K562 (cell line): ENCODE results near the gene SPNS1. TPM values are rescaled to one million over a fixed set of nuclear protein-coding genes. Genes with fewer than 3 reads are reported as not detected.
A peak's percentile ranks its signal among the peaks of the same experiment; 100 is the strongest.

Source experiments
- ATAC-seq: fragments of 200-7000 bp; cut with Tn5 transposase; 3 replicates; pipeline ENCODE4 v1.9.1; 2020; ENCODE audit warnings: moderate library complexity
- BruUV-seq: library from RNA; stranded (reverse); fragments of 400-500 nt; replicated peaks from 2 replicates; lab custom pipeline; 2021; lab: Mats Ljungman, UMichigan
- CTCF ChIA-PET: fragments of 300-600 bp; formaldehyde crosslinking; extraction: SDS; loops from one replicate; lab custom pipeline; 2021; ENCODE audit warnings: low intra/inter-chr PET ratio; lab: Yijun Ruan, JAX
- POLR2A ChIA-PET: fragments of 300-600, 350-650 bp; sonication (Branson Sonifier 250); formaldehyde crosslinking; extraction: SDS; loops from one replicate; lab custom pipeline; 2021; ENCODE audit warnings: antibody characterized with exemption, inconsistent platforms; lab: Yijun Ruan, JAX
- DNase-seq, 4 experiments: peaks; one replicate each; pipeline versions ENCODE4 v3.0.0 to v3.0.0-alpha.2; 2011 to 2018; ENCODE audit warnings: low spot score in 3 of 4, mixed read lengths in 3 of 4; ENCODE audit errors: extremely low read depth in 1 of 4
- FAIRE-seq: peaks from 2 replicates; lab custom pipeline; 2011; peaks lifted over from hg19 to GRCh38; lab: Jason Lieb, UNC
- H2AFZ ChIP-seq: 2 replicates; pipeline ENCODE4 v1.6.0; 2011; ENCODE audit warnings: low read depth, low read length, control low read depth, inconsistent platforms
- H3K27ac ChIP-seq: fragments of 200-600 bp; 3 replicates; pipeline ENCODE4 v1.8.0; 2011; ENCODE audit warnings: low read depth, mild to moderate bottlenecking, control low read depth, inconsistent platforms, low read length, moderate library complexity, mixed read lengths; ENCODE audit errors: extremely low read depth
- H3K27me3 ChIP-seq, 2 experiments: fragments of 300-600 bp in 1 of 2; 2 replicates in 1 of 2; 3 replicates in 1 of 2; pipeline versions ENCODE4 v1.6.0 to v1.8.0; 2011; ENCODE audit warnings: inconsistent platforms in 2 of 2, low read length in 2 of 2, mild to moderate bottlenecking in 1 of 2, mixed read lengths in 1 of 2, moderate library complexity in 1 of 2; ENCODE audit not compliant: control insufficient read depth in 2 of 2, insufficient read depth in 2 of 2
- H3K36me3 ChIP-seq: fragments of 300-600 bp; 3 replicates; pipeline ENCODE4 v1.8.0; 2011; ENCODE audit warnings: mild to moderate bottlenecking, low read length, inconsistent platforms; ENCODE audit not compliant: control insufficient read depth, insufficient read depth
- H3K4me1 ChIP-seq, 2 experiments: fragments of 200-600 bp in 1 of 2; replicated peaks in 1 of 2; 2 replicates in 1 of 2; 3 replicates in 1 of 2; pipeline versions ENCODE4 v1.5.1 to v1.8.0; 2011; ENCODE audit warnings: inconsistent platforms in 2 of 2, low read length in 2 of 2, mild to moderate bottlenecking in 1 of 2, mixed read lengths in 1 of 2, moderate library complexity in 1 of 2; ENCODE audit not compliant: control insufficient read depth in 2 of 2, insufficient read depth in 2 of 2
- H3K4me2 ChIP-seq: 2 replicates; pipeline ENCODE4 v1.6.1; 2011; ENCODE audit warnings: low read length, control low read depth, inconsistent platforms, mixed read lengths; ENCODE audit not compliant: insufficient read depth
- H3K4me3 ChIP-seq: fragments of 200-600 bp; sonication (generic), shearing (Covaris generic); 2 replicates; pipeline ENCODE4 v1.5.1; 2016; ENCODE audit warnings: control low read depth, inconsistent platforms
- H3K79me2 ChIP-seq: fragments of 200-600 bp; 3 replicates; pipeline ENCODE4 v1.8.0; 2011; ENCODE audit warnings: low read length, inconsistent platforms; ENCODE audit not compliant: control insufficient read depth, insufficient read depth
- H3K9ac ChIP-seq, 2 experiments: 2 replicates each; pipeline versions ENCODE4 v1.6.0 to v1.6.1; 2011; ENCODE audit warnings: low read depth in 2 of 2, low read length in 2 of 2, control low read depth in 1 of 2, inconsistent platforms in 1 of 2, mild to moderate bottlenecking in 1 of 2, mixed read lengths in 1 of 2; ENCODE audit not compliant: insufficient read depth in 1 of 2
- H3K9me1 ChIP-seq: one replicate; pipeline ENCODE4 v1.6.0; 2011; ENCODE audit warnings: inconsistent platforms, mild to moderate bottlenecking, low read length, moderate library complexity; ENCODE audit not compliant: control insufficient read depth, insufficient read depth
- H3K9me3 ChIP-seq: replicated peaks from 2 replicates; pipeline ENCODE4 v1.5.1; 2011; ENCODE audit warnings: low read depth, low read length, inconsistent platforms; ENCODE audit not compliant: control insufficient read depth, insufficient read depth
- H4K20me1 ChIP-seq: replicated peaks from 2 replicates; pipeline ENCODE4 v1.6.1; 2011; ENCODE audit warnings: low read length, inconsistent platforms, mixed read lengths; ENCODE audit not compliant: control insufficient read depth, insufficient read depth
- COPS2 ChIP-seq: fragments of 450-650 bp; conservative IDR thresholded peaks from 2 replicates; pipeline ENCODE4 v1.6.1; 2016; ENCODE audit warnings: mild to moderate bottlenecking, moderate library complexity
- HNRNPH1 ChIP-seq: fragments of 200-400 bp; formaldehyde crosslinking; optimal IDR thresholded peaks from 2 replicates; pipeline ENCODE3; 2017; ENCODE audit warnings: low read depth, mild to moderate bottlenecking, low read length, moderate library complexity
- KDM1A ChIP-seq, 2 experiments: fragments of 450-650 bp; IDR thresholded peaks; 2 replicates each; pipeline ENCODE4 v1.6.1; 2016; ENCODE audit warnings: mild to moderate bottlenecking in 2 of 2
- NR1H2 ChIP-seq: sonication (generic); formaldehyde crosslinking; IDR thresholded peaks from 2 replicates; pipeline ENCODE4 v1.4.0; 2020; ENCODE audit warnings: mild to moderate bottlenecking, missing genetic modification reagents
- SUPT5H ChIP-seq: fragments of 450-650 bp; IDR thresholded peaks from 2 replicates; pipeline ENCODE4 v1.6.1; 2016
- ZNF121 ChIP-seq: sonication (generic); formaldehyde crosslinking; conservative IDR thresholded peaks from 2 replicates; pipeline ENCODE4 v1.8.0; 2022; ENCODE audit warnings: missing genetic modification reagents
- ZNF695 ChIP-seq: fragments of 450-650 bp; formaldehyde crosslinking; IDR thresholded peaks from 2 replicates; pipeline ENCODE4 v1.4.0; 2020; ENCODE audit warnings: mild to moderate bottlenecking, moderate library complexity
- WGBS: fragments of 100-300 bp; shearing (Covaris generic); methylation state at CpG from one replicate; pipeline ENCODE4 v1.1.6; 2016; ENCODE audit warnings: low coverage, mixed read lengths; ENCODE audit not compliant: insufficient coverage; ENCODE audit errors: missing lambda C conversion rate; 5-methylcytosine and 5-hydroxymethylcytosine counted together
- in situ Hi-C: fragments of 300-500 bp; cut with MboI; formaldehyde crosslinking; loops from 4 replicates; pipeline ENCODE4 v1.15.0; 2018; ENCODE audit warnings: inconsistent platforms, mixed read lengths
- intact Hi-C: fragments of 100-400 bp; cut with micrococcal nuclease; formaldehyde crosslinking; loops from 2 replicates; pipeline ENCODE4 v1.14.2; 2022
- polyA plus RNA-seq, 8 experiments: library from polyadenylated mRNA; depleted of rRNA in 4 of 8; stranded (reverse) in 5 of 8; unstranded in 3 of 8; fragments of >200 nt; fragmentation: Nextera tagmentation in 2 of 8; fragmentation: Illumina TruSeq in 1 of 8; extraction: Ambion mirVana in 2 of 8; extraction: Trizol in 1 of 8; gene quantifications; 2 replicates each; pipeline versions ENCODE4 v1.2.1 to v1.2.3, GENCODE V29; 2011 to 2014; ENCODE audit warnings: inconsistent platforms in 1 of 8, missing spikeins in 1 of 8
- total RNA-seq, 7 experiments: library from RNA; depleted of rRNA in 6 of 7; stranded (reverse); fragments of >200 nt in 6 of 7; fragmentation: Illumina TruSeq in 2 of 7; extraction: Trizol in 2 of 7; gene quantifications; 2 replicates each; pipeline versions ENCODE4 v1.2.1 to v1.2.3, GENCODE V29; 2011 to 2021; ENCODE audit warnings: low replicate concordance in 1 of 7

The SPNS1 gene
- total and polyA plus RNA-seq, 9 of the 15 experiments (the other 6 are each of a cell fraction or from before 2014, with no cell fraction given), result 0.58 to 64.9 (median 13.7) TPM

- POLR2A ChIA-PET, result interaction anchor here (1.7 kb wide), 1 partner anchor 17 kb away, joined by 4 read pairs; no protein-coding TSS in a partner anchor
- 86% methylated on average over 2 of the region's 2 CpGs for WGBS
- no peak for DNase-seq
- BruUV-seq, result no TSS peak
- H3K27me3 ChIP-seq, result no peaks in the 10 kb centered on the region
- CTCF ChIA-PET, result no interaction called here
- H3K79me2 ChIP-seq, result no peaks in the 10 kb centered on the region
- no peak for FAIRE-seq
- no peak overlapping the region for H3K9ac ChIP-seq
- intact Hi-C loops, result no loop called here
- H3K36me3 ChIP-seq, result no peaks in the 10 kb centered on the region
- no peak for ATAC-seq
- H3K4me2 ChIP-seq, result no peak overlapping the region
- no peak overlapping the region for H3K27ac ChIP-seq
- in situ Hi-C loops, result no loop called here
- TF ChIP-seq SUPT5H (no peak), NR1H2 (CRISPR knock-in tag) (no peak), ZNF121 (CRISPR knock-in tag) (peak; percentile 92), ZNF695 (CRISPR knock-in tag) (no peak), HNRNPH1 (no peak), KDM1A (IDR thresholded peaks at IDR 0.05) (0 out of 4 replicates have a peak, but pooled peaks of 1 of the 2 experiments have one; percentile 29), COPS2 (no peak)
- no peaks in the 10 kb centered on the region for H4K20me1 ChIP-seq
- H3K4me1 ChIP-seq, result peaks cover 0 to 11% of the 10 kb centered on the region in 2 experiments; a peak in 3 of 5 replicates
- no peak overlapping the region for H2AFZ ChIP-seq
- H3K9me1 ChIP-seq, result no peaks in the 10 kb centered on the region
- H3K9me3 ChIP-seq, result no peaks in the 10 kb centered on the region
- H3K4me3 ChIP-seq, result no peak overlapping the region
Observed at GRCh38 chr16:29000019-29000418, 25.4 kb downstream of the SPNS1 start.
